ENCODE data around the gene MRPL43. TPM values are rescaled to one million over a fixed set of nuclear protein-coding genes. Genes with fewer than 3 reads are reported as not detected.

MRPL43 gene
- total RNA-seq, 1 experiment from 2014 or later, result 136 TPM

- H3K36me3 ChIP-seq (ENCODE audit: control insufficient read depth in 1 of 2, insufficient read depth in 2 of 2, low read length in 2 of 2), result peaks cover 4 to 14% of the 10 kb centered on the region in 2 experiments; a peak in 3 of 4 replicates
- CTCF ChIA-PET, result interaction anchor here (1.2 kb wide), 1 partner anchor 18 kb away, joined by 3 read pairs; the partner anchor contains the start of gene LZTS2
Measured at GRCh38 chr10:100981178-100981772, 6.0 kb downstream of the MRPL43 start.

More at GRCh38 chr10:100981178-100981772, 6.0 kb downstream of the MRPL43 start:
- Histone ChIP-seq H3K27me3 (ENCODE audit: insufficient read depth, low read length) (no peaks in the 10 kb centered on the region), H3K9me2 (ENCODE audit: insufficient read depth) (no peaks in the 10 kb centered on the region), H3K79me2 (ENCODE audit: insufficient read depth, low read length) (peaks cover 9% of the 10 kb centered on the region), H4K20me1 (ENCODE audit: insufficient read depth) (no peaks in the 10 kb centered on the region), H3K4me2 (ENCODE audit: low read length) (no peak overlapping the region), H3K27ac (ENCODE audit: low read depth, low read length) (no peak overlapping the region), H3K9ac (ENCODE audit: low read length) (no peak overlapping the region), H2AFZ (ENCODE audit: low read depth, low read length, poor library complexity, severe bottlenecking) (no peak overlapping the region), H3K4me1 (ENCODE audit: control insufficient read depth in 1 of 2, insufficient read depth in 2 of 2, low read length in 2 of 2) (peaks cover 5 to 15% of the 10 kb centered on the region in 2 experiments; a peak in 3 of 4 replicates), H3K9me3 (ENCODE audit: control insufficient read depth in 1 of 2, insufficient read depth in 1 of 2, low read depth in 1 of 2, low read length in 2 of 2) (no peaks in the 10 kb centered on the region), H3K4me3 (replicated peaks in 1 of 2; ENCODE audit: low read depth in 1 of 2, low read length in 2 of 2) (no peak overlapping the region)
- TF ChIP-seq MAX (IDR thresholded peaks at IDR 0.05), result no peak
- TF ChIP-seq JUND (IDR thresholded peaks at IDR 0.05), result no peak
- no peak for TF ChIP-seq CEBPB (IDR thresholded peaks at IDR 0.05; ENCODE audit: low read depth)
- TF ChIP-seq CBX3 (IDR thresholded peaks at IDR 0.05; ENCODE audit: low read depth), result no peak
- TF ChIP-seq EZH2 (IDR thresholded peaks at IDR 0.05), result no peak
- no peak for TF ChIP-seq ATF3 (IDR thresholded peaks at IDR 0.05)
- TF ChIP-seq POLR2AphosphoS5 (IDR thresholded peaks at IDR 0.05; ENCODE audit: low read depth, low read length), result no peak
- TF ChIP-seq EZH2phosphoT487 (IDR thresholded peaks at IDR 0.05; ENCODE audit: borderline replicate concordance), result no peak
- no peak for TF ChIP-seq TCF7L2 (IDR thresholded peaks at IDR 0.05; ENCODE audit: borderline replicate concordance, extremely low read depth, insufficient read depth, insufficient read length)
- no peak for TF ChIP-seq SRF (IDR thresholded peaks at IDR 0.05; ENCODE audit: low read depth)
- no peak for TF ChIP-seq CTCF (IDR thresholded peaks at IDR 0.05 in 2 of 3, conservative IDR thresholded peaks at IDR 0.05 in 1 of 3; ENCODE audit: borderline replicate concordance in 1 of 3, insufficient read depth in 1 of 3, low read depth in 2 of 3, low read length in 2 of 3)
- no peak for TF ChIP-seq ZFX (IDR thresholded peaks at IDR 0.05)
- TF ChIP-seq RAD21 (IDR thresholded peaks at IDR 0.05; ENCODE audit: low read depth), result no peak
- no peak for TF ChIP-seq ZBTB33 (IDR thresholded peaks at IDR 0.05; ENCODE audit: extremely low read depth, insufficient replicate concordance, low read length)
- no peak for TF ChIP-seq FOSL1 (IDR thresholded peaks at IDR 0.05; ENCODE audit: low read depth)
- TF ChIP-seq POLR2A (IDR thresholded peaks at IDR 0.05; ENCODE audit: borderline replicate concordance, extremely low read depth, insufficient read depth, insufficient read length), result no peak
- intact Hi-C loops (cut with micrococcal nuclease), result no loop called here
- RAD21 ChIA-PET (ENCODE audit: low non-redundant PET in 1 of 2, low total read pairs in 2 of 2, uncharacterized antibody in 2 of 2, unreplicated experiment in 2 of 2), result no interaction called here
- DNase-seq (ENCODE audit: low read depth, low spot score) (no peak), ATAC-seq (no peak)
- POLR2A ChIA-PET, result no interaction called here
- BruUV-seq (replicated peaks), result no TSS peak

All from HCT116 (cell line).